Middle frontal gyrus (tissue), 1 donor: Measurements from ENCODE around the gene MSL3B.

Experiments used
- DNase-seq: peaks from one replicate; pipeline ENCODE4 v3.0.0-alpha.2; 2015; ENCODE audit warnings: low spot score; ENCODE audit errors: extremely low spot score

Gene MSL3B

GRCh38 chr2:233817995-233818638 is 50.1 kb downstream of the MSL3B start:
- DNase-seq = no peak

DNA sequence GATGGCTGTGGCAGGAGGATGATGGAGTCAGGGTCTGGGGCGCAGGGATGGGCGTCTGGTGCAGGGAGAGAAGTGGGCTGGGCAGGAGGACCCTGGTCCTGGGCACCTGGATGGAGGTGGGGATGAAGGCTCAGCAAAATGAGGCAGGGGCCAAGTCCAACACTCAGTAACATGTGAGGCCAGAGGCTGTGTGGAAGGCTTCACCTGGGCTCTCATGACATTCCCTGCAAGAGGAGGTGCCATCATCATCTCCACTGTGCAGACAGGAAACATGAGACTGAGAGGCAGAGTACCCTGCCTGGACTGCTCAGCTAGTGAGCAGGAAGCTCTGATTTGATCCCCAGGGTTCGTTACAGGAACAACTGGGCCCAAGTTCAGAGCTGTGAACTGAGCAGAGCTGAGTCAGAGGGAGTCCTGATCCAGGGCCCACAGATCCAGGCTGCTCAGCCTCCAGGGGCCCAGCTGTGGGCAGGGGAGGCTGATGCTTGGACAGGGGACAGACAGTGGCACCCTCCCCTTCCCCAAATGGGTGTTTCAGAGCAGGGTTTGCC is 50.8 kb downstream of the MSL3B start:
- no peak for DNase-seq

GRCh38 chr2:233816771-233817170 is 51.4 kb downstream of the MSL3B start:
- DNase-seq = no peak

DNA sequence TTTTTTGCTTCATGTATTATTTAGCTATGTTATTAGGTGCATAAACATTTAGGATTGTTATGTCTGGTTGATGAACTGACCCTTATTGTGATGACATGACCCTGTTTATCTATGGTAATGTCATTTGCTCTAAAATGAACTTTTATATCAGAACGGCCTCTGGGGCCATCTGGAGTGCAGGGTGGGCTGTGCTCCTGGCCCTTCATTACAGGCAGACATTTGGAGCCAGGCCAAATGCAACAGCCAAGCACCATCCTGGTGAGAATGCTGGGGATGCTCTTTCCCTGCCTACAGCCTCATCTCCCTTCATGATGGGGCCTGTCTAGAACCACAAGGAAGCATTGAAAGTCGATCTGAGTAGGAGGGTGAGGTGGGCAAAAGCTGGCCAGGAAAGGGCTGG is 51.9 kb downstream of the MSL3B start:
- no peak for DNase-seq

- no peak for DNase-seq
These were observed 52.3 kb downstream of the MSL3B start for GRCh38 chr2:233815861-233816260.
